ENCODE data around the gene TPSD1. TPM values are rescaled to one million over a fixed set of nuclear protein-coding genes. Genes with fewer than 3 reads are reported as not detected.

Gene TPSD1
- total and polyA plus RNA-seq, 10 of the 15 experiments (the other 5 are each of a cell fraction or from before 2014, with no cell fraction given): not detected

- TF ChIP-seq, protein P1, sequence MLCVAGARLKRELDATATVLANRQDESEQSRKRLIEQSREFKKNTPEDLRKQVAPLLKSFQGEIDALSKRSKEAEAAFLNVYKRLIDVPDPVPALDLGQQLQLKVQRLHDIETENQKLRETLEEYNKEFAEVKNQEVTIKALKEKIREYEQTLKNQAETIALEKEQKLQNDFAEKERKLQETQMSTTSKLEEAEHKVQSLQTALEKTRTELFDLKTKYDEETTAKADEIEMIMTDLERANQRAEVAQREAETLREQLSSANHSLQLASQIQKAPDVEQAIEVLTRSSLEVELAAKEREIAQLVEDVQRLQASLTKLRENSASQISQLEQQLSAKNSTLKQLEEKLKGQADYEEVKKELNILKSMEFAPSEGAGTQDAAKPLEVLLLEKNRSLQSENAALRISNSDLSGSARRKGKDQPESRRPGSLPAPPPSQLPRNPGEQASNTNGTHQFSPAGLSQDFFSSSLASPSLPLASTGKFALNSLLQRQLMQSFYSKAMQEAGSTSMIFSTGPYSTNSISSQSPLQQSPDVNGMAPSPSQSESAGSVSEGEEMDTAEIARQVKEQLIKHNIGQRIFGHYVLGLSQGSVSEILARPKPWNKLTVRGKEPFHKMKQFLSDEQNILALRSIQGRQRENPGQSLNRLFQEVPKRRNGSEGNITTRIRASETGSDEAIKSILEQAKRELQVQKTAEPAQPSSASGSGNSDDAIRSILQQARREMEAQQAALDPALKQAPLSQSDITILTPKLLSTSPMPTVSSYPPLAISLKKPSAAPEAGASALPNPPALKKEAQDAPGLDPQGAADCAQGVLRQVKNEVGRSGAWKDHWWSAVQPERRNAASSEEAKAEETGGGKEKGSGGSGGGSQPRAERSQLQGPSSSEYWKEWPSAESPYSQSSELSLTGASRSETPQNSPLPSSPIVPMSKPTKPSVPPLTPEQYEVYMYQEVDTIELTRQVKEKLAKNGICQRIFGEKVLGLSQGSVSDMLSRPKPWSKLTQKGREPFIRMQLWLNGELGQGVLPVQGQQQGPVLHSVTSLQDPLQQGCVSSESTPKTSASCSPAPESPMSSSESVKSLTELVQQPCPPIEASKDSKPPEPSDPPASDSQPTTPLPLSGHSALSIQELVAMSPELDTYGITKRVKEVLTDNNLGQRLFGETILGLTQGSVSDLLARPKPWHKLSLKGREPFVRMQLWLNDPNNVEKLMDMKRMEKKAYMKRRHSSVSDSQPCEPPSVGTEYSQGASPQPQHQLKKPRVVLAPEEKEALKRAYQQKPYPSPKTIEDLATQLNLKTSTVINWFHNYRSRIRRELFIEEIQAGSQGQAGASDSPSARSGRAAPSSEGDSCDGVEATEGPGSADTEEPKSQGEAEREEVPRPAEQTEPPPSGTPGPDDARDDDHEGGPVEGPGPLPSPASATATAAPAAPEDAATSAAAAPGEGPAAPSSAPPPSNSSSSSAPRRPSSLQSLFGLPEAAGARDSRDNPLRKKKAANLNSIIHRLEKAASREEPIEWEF (IDR thresholded peaks at IDR 0.05; ENCODE audit: insufficient replicate concordance, low read depth, low read length): no peak
- TF ChIP-seq NR2C1 (IDR thresholded peaks at IDR 0.05) (no peak), NFXL1 (IDR thresholded peaks at IDR 0.05; ENCODE audit: borderline replicate concordance) (no peak), POLR2AphosphoS5 (IDR thresholded peaks at IDR 0.05; ENCODE audit: low read length) (no peak), DPF2 (IDR thresholded peaks at IDR 0.05) (no peak)
These were observed 49.5 kb upstream of the TPSD1 start (continued) for GRCh38 chr16:1206326-1206725.

DNA sequence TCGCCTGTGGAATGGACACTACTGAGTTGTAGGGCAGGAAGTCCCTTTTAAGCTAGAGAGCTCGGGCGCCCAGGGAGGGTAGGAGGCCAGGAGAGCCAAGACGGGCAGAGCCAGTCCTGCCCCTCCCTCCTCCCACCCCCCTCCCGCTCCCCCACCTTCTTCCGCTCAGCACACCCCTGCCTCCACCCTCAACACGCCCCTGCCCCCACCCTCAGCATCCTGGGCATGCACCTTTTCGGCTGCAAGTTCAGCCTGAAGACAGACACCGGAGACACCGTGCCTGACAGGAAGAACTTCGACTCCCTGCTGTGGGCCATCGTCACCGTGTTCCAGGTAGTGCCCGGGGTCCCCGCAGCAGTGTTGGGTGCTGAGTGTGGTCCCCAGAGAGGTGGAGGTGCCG is 49.1 kb upstream of the TPSD1 start:
- intact Hi-C loops (cut with micrococcal nuclease; ENCODE audit: unreplicated experiment) (no loop called here), in situ Hi-C loops (cut with MboI) (no loop called here)
- CTCF ChIA-PET: no interaction called here
- POLR2A ChIA-PET: no interaction called here
- BruUV-seq (replicated peaks): no TSS peak
- H3K27ac ChIP-seq (ENCODE audit: control insufficient read depth, insufficient read depth): no peak overlapping the region
- no peak overlapping the region for H2AFZ ChIP-seq (ENCODE audit: control insufficient read depth, low read depth, low read length)
- SMC1A ChIA-PET (ENCODE audit: uncharacterized antibody, unreplicated experiment): no interaction called here
- H3K27me3 ChIP-seq (replicated peaks in 1 of 2; ENCODE audit: control insufficient read depth in 2 of 2, insufficient read depth in 2 of 2, low read length in 1 of 2): no peaks in the 10 kb centered on the region
- RAD21 ChIA-PET (ENCODE audit: unreplicated experiment): no interaction called here
- no peak overlapping the region for H3K9ac ChIP-seq (ENCODE audit: control insufficient read depth, insufficient read depth, low read length)
- ATAC-seq (no peak), DNase-seq (ENCODE audit: low read depth, low spot score) (no peak), FAIRE-seq (no peak)
- 50% methylated on average over 12 of the region's 16 CpGs for WGBS (ENCODE audit: insufficient coverage, insufficient replicate concordance, low lambda C conversion rate, missing lambda C conversion rate)
- no peaks in the 10 kb centered on the region for H3K36me3 ChIP-seq (ENCODE audit: control insufficient read depth in 2 of 2, insufficient read depth in 2 of 2, low read length in 1 of 2)
- H4K20me1 ChIP-seq (ENCODE audit: control insufficient read depth, insufficient read depth): no peaks in the 10 kb centered on the region
- no peaks in the 10 kb centered on the region for H3K4me1 ChIP-seq (ENCODE audit: control insufficient read depth, insufficient read depth, low read length)
- H3K4me3 ChIP-seq: no peak overlapping the region
- H3K4me2 ChIP-seq (ENCODE audit: control insufficient read depth, insufficient read depth): no peak overlapping the region
- H3K79me2 ChIP-seq (ENCODE audit: control insufficient read depth, insufficient read depth, low read length): no peaks in the 10 kb centered on the region
- TF ChIP-seq EP300 (IDR thresholded peaks at IDR 0.05; ENCODE audit: borderline replicate concordance in 1 of 2, control insufficient read depth in 1 of 2, low read depth in 2 of 2, low read length in 2 of 2) (no peak), ZNF24 (IDR thresholded peaks at IDR 0.05) (no peak), MXI1 (IDR thresholded peaks at IDR 0.05; ENCODE audit: low read depth, low read length) (no peak), MTA2 (IDR thresholded peaks at IDR 0.05; ENCODE audit: low read depth) (no peak), TCF7 (IDR thresholded peaks at IDR 0.05; ENCODE audit: borderline replicate concordance) (no peak), MAX (IDR thresholded peaks at IDR 0.05; ENCODE audit: low read depth, low read length) (no peak), TCF3 (IDR thresholded peaks at IDR 0.05; ENCODE audit: borderline replicate concordance, insufficient read depth, low read depth, low read length) (no peak)
- TF ChIP-seq, protein P2, sequence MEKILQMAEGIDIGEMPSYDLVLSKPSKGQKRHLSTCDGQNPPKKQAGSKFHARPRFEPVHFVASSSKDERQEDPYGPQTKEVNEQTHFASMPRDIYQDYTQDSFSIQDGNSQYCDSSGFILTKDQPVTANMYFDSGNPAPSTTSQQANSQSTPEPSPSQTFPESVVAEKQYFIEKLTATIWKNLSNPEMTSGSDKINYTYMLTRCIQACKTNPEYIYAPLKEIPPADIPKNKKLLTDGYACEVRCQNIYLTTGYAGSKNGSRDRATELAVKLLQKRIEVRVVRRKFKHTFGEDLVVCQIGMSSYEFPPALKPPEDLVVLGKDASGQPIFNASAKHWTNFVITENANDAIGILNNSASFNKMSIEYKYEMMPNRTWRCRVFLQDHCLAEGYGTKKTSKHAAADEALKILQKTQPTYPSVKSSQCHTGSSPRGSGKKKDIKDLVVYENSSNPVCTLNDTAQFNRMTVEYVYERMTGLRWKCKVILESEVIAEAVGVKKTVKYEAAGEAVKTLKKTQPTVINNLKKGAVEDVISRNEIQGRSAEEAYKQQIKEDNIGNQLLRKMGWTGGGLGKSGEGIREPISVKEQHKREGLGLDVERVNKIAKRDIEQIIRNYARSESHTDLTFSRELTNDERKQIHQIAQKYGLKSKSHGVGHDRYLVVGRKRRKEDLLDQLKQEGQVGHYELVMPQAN (conservative IDR thresholded peaks at IDR 0.05): no peak
- no peaks in the 10 kb centered on the region for H3K9me3 ChIP-seq (replicated peaks; ENCODE audit: control insufficient read depth, insufficient read depth, low read length)
